VCaP (cell line): ENCODE measurements around the gene PRKCE.

ENCODE experiments used
- H3K27ac ChIP-seq: fragments of 450-650 bp; 2 replicates; pipeline ENCODE4 v1.5.1; 2017
- CTCF ChIP-seq: fragments of 450-650 bp; conservative IDR thresholded peaks from 2 replicates; pipeline ENCODE4 v1.5.1; 2017; ENCODE audit warnings: mild to moderate bottlenecking, moderate library complexity

PRKCE gene

GRCh38 chr2:46120792-46121555 lies 469.5 kb downstream of the PRKCE start:
- H3K27ac ChIP-seq = no peak overlapping the region
- no peak for TF ChIP-seq CTCF

DNA sequence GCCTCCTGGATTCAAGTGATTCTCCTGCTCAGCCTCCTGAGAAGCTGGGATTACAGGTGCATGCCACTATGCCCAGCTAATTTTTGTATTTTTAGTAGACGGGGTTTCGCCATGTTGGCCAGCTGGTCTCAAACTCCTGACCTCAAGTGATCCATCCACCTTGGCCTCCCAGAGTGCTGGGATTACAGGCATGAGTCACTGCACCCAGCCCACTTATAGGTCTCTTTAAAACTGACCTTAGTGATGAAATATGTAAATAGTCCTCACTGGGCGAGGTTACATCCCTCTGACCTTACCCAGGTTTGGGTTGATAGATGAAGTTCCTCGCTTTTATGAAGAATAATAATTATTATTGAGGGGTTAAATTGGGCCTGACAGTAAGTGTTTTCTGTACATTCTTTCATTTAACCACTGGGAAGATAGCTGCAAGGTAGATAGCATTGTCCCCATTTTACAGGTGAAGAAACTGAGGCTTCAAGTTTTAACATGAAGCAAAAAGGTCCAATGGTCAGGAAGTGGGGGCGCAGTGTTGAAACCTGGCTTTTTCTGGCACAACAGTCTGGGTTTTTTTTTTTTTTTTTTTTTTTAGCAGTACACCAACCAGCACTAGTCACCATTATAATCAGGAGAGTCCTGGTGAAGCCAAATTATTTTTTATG lies 471.0 kb downstream of the PRKCE start:
- H3K27ac ChIP-seq = no peak overlapping the region
- TF ChIP-seq CTCF = no peak

DNA sequence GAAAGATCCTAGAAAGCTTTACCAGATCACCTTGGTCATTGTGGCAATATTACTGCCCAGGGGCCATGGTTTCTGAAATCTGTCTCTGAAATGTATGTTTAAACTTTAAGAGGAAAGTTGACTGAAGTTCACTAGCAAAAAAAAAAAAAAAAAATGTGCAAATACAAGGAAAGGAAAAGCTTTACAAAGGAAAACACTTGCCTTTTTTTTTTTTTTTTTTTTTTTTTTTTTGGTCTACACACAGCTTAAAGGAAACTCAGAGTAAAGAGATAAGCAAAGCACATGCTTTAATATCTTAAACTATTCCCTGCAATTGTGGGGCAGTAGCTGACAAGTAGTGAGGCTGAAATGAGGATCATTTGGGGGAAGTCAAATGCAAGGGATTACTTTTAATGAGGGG lies 471.5 kb downstream of the PRKCE start:
- no peak for TF ChIP-seq CTCF

GRCh38 chr2:46125798-46126197 lies 474.3 kb downstream of the PRKCE start:
- TF ChIP-seq CTCF = no peak
- no peak overlapping the region for H3K27ac ChIP-seq

More for the DNA sequence above, 471.5 kb downstream of the PRKCE start:
- peak overlapping the region; percentile 26; the same call in 1 of the 2 replicates for H3K27ac ChIP-seq

DNA sequence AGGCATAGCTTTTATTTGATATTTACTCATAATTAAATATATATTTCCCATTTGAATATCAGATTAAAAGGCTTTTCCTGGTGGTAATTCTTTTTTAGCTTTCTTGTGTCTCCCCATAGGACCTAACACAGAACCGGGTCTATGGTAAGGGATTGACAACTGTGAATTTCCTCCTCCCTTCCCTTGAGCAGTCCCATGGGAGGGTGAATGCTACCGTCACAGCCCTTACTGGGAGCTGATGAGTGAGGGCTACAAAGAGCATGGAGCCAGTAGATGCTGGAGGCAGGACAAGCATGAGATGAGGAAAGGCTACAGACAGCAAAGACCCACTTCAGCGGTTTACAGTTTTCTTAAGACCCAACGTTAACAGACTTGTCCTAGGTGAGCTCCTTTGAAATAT lies 475.1 kb downstream of the PRKCE start:
- H3K27ac ChIP-seq = no peak overlapping the region
- TF ChIP-seq CTCF = no peak

GRCh38 chr2:46127176-46127575 lies 475.7 kb downstream of the PRKCE start:
- no peak for TF ChIP-seq CTCF
- H3K27ac ChIP-seq = no peak overlapping the region

DNA sequence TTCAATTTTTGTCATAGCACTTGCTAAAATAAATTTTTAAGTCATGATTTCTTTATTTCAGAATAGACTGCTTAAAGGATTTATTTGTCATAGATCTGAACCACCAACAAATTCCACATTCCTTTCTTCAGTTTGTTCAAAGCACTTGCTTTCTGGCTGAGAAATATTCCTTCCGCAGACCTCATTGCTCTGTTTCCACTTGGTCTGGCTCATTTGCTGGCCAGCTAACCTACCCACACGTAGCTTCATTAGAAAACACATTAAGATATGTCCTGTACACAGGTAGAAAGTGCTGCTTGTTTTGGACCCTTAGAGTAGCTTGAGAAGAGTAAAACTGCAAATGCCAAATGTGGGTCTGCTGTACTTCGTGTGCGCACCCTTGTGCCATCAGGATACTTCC lies 479.0 kb downstream of the PRKCE start:
- H3K27ac ChIP-seq = no peak overlapping the region
- no peak for TF ChIP-seq CTCF
